ENCODE data around the gene SELENOF.

Gene SELENOF

DNA sequence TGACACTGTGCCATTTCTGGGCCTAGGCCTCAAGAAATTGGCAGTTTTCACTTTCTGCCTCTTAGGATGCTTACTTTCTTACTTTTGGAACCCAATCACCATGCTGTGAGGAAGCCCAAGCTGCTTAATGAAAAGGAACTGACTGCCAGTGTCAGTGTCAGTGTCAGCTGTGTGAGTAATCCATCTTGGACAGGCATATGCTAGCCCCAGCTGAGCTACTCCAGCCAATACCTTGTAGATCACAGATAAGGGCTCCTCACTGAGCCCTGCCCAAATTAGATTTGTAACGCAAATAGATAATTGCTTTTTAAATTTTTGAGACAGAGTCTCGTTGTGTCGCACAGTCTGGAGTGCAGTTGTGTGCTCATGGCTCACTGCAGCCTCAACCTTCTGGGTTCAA is 59.6 kb downstream of the SELENOF start:
- no peak for TF ChIP-seq GATA3 (IDR thresholded peaks at IDR 0.05; ENCODE audit: low read depth, low read length)
- TF ChIP-seq GATA2 (IDR thresholded peaks at IDR 0.05; ENCODE audit: low read depth, low read length) = no peak

DNA sequence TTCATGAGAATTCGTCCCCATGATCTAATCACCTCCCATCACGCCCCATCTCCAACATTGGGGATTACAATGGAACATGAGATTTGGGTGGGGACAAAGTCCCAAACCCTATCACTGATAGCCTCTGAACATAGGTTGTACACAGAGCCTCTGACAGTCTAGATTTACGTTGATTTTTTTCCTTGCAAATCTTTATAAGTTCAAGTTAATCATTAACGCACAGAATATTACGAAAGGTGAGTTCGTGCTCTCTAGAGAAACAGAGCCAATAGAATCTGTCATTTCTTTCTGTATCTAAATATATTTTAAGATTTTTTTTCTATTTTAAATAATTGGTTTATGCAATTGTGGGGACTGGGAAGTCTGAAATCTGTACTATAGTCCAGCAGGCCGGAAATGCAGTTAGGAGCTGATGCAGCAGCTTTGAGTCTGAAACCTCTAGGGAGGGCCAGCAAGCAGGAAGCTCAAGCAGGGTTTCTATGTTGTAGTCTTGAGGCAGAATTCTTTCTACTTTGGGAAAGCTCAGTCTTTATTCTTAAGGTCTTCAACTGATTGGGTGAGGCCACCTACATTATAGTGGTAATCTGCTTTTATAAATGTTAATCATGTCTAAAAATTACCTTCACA is 61.0 kb downstream of the SELENOF start:
- no peak for TF ChIP-seq GATA2 (IDR thresholded peaks at IDR 0.05; ENCODE audit: low read depth, low read length)
- TF ChIP-seq GATA3 (IDR thresholded peaks at IDR 0.05; ENCODE audit: low read depth, low read length) = no peak

DNA sequence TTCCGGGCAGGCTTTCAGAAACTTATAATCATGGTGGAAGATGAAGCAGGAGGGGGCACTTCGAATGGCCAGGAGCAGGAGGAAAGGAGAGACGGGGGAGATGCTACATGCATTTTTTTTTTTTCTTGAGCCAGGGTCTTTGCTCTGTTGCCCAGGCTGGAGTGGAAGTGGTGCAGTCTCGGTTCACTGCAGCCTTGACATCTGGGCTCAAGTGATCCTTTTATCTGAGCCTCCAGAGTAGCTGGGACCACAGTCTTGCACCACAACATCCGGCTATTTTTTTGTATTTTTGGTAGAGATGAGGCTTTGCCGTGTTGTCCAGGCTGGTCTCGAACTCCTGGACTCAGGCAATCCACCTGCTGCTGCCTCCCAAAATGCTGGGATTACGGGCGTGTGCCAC is 61.6 kb downstream of the SELENOF start:
- TF ChIP-seq GATA3 (IDR thresholded peaks at IDR 0.05; ENCODE audit: low read depth, low read length) (no peak), GATA2 (IDR thresholded peaks at IDR 0.05; ENCODE audit: low read depth, low read length) (no peak)

DNA sequence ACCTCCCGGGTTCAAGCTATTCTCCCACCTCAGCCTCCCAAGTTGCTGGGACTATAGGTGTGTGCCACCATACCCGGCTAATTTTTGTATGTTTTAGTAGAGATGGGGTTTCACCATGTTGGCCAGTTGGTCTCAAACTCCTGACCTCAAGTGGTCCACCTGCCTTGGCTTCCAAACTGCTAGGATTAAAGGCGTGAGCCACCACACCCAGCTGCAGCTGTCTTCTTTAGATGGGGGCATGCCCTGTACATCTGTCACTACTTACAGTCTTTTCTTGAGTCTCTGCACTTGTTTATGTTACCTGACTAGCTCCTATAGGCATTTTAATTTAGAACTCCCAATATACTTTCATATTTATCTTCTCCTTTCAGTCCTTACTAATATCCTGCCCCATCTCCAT is 64.2 kb downstream of the SELENOF start:
- TF ChIP-seq GATA3 (IDR thresholded peaks at IDR 0.05; ENCODE audit: low read depth, low read length) = no peak
- TF ChIP-seq GATA2 (IDR thresholded peaks at IDR 0.05; ENCODE audit: low read depth, low read length) = no peak

DNA sequence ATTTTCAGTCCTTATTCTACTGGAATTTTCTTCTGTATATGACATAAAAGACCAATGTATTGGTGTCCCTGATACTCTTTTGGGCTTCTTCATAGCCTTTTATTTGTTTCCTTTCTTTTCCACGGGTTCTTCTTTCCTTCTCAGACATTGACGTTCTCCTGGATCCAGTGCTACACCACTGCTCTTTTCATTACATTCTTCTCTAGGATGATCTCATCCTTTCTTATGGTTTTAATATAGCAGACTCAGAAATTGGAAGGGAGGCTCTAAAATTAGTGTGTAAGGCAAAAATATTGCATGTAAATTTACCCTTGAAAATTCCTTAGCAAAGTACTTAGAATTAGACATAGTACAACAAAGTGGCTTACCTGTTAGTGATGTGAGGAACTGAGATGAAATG is 65.3 kb downstream of the SELENOF start:
- TF ChIP-seq GATA2 (IDR thresholded peaks at IDR 0.05; ENCODE audit: low read depth, low read length) (no peak), GATA3 (IDR thresholded peaks at IDR 0.05; ENCODE audit: low read depth, low read length) (no peak)

DNA sequence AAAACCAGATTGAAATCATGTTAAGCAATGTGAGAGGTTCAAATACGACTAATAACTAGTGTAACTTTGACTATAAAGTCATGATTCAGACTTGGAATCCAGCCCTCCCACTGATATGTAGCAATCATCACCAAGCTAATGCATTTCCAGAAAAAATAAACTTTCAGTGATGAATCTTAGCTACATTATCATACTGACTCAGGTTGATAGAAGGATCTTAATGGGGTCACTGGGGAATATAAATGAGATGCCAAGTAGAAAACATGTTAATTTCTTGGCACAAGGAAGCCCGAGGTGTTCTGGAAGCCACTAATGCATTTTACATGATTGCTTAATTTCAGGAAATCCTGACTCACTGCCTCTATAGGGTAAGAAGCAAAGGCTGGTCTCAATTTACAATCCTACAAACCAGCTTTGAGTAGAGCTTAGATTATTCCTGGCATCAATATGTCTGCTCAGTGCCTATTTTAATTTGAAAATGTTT is 67.7 kb downstream of the SELENOF start:
- no peak for TF ChIP-seq GATA2 (IDR thresholded peaks at IDR 0.05; ENCODE audit: low read depth, low read length)
- TF ChIP-seq GATA3 (IDR thresholded peaks at IDR 0.05; ENCODE audit: low read depth, low read length) = no peak

DNA sequence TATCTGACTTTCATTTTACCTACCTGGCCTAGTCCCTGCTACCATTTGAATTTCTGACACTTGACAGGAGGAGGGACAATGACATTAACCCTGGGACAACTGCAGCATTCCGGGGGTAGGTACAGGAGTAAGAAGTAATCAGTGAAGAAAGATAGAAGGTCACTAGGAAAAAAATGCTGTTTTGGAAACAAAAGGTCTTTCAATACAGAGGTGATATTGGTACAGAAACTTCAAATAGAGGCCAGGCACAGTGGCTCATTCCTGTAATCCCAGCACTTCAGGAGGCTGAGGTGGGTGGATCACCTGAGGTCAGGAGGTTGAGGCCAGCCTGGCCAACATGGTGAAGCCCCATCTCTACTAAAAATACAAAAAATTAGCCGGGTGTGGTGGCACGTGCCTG is 68.4 kb downstream of the SELENOF start:
- TF ChIP-seq GATA3 (IDR thresholded peaks at IDR 0.05; ENCODE audit: low read depth, low read length) = no peak
- TF ChIP-seq GATA2 (IDR thresholded peaks at IDR 0.05; ENCODE audit: low read depth, low read length) = no peak

DNA sequence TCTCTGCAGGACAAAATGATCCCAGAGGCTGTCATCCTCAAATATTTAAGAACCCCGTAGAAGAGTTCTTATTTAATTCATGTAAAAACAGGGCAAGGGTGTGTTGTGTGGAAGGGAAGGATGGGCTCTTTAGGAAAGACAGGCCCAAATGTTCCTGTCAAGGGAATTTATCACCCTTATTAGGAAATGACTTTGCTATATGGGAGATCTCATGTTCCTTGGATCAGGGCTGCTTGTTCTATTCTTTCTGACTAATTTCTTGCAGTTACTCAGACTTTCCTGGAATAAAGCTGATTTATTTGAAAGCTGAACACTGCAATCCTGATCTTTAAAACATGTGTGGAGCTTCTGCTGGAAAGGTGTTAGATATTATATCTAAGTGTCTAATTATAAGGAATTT is 72.8 kb downstream of the SELENOF start:
- TF ChIP-seq GATA2 (IDR thresholded peaks at IDR 0.05; ENCODE audit: low read depth, low read length) (no peak), GATA3 (IDR thresholded peaks at IDR 0.05; ENCODE audit: low read depth, low read length) (no peak)

DNA sequence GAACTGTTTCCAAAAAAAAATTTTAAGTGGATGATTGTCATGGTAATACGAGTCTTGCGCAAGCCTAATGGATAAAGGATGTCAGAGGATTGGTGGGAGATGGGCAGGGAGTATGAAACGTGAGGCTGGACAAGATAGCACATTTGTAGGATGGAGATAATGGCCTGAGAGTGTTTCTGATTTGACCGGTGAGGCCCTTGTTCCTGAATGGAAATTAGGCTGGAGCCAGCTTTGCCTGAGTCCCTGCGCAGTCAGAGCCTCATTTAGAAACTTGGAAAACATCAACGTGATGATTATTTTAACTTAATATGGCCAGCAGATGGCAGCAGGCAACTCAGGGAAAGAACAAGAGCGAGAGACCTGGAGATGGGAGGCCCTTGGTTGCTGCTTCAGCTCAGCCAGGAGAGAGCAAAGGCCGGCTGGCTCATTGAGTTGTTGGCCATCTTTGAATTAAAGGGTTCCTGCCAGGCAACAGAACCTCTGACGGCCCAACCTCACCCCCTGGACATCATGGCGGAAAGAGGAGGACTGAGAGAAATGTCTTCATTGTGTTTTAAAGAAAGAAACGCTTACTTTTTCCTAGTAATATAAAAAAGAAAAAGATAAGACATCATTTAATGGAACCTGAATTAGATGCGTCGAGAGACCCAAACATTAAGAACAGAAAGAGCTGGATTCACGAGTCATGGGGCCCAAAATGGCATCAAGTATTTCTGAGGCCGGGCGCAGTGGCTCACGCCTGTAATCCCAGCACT is 80.3 kb downstream of the SELENOF start:
- TF ChIP-seq GATA2 (IDR thresholded peaks at IDR 0.05; ENCODE audit: low read depth, low read length) = no peak
- TF ChIP-seq GATA3 (IDR thresholded peaks at IDR 0.05; ENCODE audit: low read depth, low read length) = no peak

DNA sequence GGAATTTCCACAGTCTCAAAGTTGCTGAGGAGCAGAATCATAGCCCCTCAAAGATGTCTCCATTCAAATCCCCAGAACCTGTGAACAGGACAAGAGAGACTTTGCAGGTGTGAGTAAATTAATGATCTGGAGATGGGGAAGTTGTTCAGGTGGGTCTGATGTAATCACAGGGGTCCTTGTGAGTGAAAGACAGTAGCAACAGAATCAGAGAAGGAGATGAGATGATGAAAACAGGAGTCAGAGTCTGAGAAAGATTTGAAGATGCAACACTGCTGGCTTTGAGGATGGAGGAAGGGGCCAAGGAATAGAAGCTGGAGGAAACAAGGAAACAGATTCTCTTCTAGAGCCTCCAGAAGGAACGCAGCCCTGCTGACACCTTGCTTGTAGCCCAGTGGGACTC is 81.5 kb downstream of the SELENOF start:
- TF ChIP-seq GATA2 (IDR thresholded peaks at IDR 0.05; ENCODE audit: low read depth, low read length) = no peak
- no peak for TF ChIP-seq GATA3 (IDR thresholded peaks at IDR 0.05; ENCODE audit: low read depth, low read length)

DNA sequence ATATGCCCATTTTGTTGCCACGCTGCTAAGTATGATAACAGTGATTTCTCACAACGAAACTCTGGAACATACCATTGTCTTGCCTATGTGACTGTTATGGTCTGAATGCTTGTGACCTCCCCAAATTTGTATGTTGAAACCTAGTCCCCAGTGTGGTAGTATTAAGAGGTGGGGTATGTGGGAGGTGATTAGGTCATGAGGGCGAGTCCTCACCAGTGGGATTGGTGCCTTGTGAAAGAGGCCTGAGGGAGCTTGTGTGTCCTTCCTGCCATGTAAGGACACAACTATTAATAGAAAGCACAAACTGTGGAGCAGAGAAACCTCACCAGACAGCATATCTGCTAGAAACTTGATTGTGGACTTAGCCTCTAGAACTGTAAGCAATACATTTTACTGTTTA is 84.6 kb downstream of the SELENOF start:
- TF ChIP-seq GATA2 (IDR thresholded peaks at IDR 0.05; ENCODE audit: low read depth, low read length) (no peak), GATA3 (IDR thresholded peaks at IDR 0.05; ENCODE audit: low read depth, low read length) (no peak)

DNA sequence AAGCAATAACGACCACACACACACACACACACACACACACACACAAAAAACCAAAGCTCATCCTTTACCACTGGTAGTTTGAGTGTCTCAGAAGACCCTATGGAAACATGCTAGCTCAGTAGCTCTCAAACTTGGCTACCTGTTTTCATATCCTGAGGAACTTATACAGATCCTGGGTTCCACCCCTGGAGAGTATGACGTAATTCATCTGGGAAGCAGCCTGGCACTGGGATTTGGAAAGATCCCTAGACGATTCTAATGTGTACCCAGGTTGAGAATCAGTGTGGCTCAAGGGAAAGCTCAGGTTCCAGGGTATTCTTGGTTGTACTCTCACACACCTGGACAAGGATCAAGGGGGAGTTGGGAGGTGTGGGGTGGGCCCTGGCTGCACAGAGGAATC is 85.9 kb downstream of the SELENOF start:
- TF ChIP-seq GATA2 (IDR thresholded peaks at IDR 0.05; ENCODE audit: low read depth, low read length) (no peak), GATA3 (IDR thresholded peaks at IDR 0.05; ENCODE audit: low read depth, low read length) (no peak)

DNA sequence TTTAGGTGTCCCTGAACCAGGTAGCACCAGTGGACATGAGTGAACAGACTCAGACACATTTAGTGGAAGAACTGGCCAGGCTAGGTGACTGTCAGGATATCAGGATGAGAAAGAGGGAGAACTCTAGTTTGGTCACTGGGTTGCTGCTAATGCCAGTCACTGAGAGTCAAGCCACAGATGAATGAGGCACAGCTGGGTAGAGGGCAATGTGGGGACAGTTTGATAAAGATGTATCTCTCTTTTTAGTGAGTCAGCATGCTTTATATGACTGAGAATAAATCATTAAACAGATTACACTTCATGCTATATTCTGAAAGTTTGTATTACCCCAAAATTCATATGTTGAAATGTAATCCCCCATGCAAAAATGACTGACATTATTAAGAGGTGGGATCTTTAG is 87.1 kb downstream of the SELENOF start:
- TF ChIP-seq GATA2 (IDR thresholded peaks at IDR 0.05; ENCODE audit: low read depth, low read length) = no peak
- no peak for TF ChIP-seq GATA3 (IDR thresholded peaks at IDR 0.05; ENCODE audit: low read depth, low read length)

DNA sequence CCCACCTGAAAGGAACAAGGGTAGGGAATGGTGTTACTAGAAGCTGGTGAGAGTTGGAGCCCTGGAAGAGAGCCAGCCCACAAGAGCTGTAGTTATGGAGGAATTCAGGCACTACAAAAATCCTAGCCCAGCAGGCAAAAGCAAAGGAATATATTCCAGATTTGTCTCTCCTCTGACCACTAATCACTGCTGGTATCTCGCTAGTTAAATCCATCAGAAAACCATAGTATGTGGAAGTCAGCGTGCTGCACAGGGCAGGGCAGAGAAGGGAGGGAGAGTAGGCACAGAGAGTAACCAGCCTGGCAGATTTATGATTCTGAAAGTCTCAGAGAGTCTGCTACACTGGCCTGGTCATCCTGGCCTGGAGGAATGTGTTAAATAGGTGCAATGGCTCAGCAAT is 88.6 kb downstream of the SELENOF start:
- no peak for TF ChIP-seq GATA2 (IDR thresholded peaks at IDR 0.05; ENCODE audit: low read depth, low read length)
- TF ChIP-seq GATA3 (IDR thresholded peaks at IDR 0.05; ENCODE audit: low read depth, low read length) = no peak

DNA sequence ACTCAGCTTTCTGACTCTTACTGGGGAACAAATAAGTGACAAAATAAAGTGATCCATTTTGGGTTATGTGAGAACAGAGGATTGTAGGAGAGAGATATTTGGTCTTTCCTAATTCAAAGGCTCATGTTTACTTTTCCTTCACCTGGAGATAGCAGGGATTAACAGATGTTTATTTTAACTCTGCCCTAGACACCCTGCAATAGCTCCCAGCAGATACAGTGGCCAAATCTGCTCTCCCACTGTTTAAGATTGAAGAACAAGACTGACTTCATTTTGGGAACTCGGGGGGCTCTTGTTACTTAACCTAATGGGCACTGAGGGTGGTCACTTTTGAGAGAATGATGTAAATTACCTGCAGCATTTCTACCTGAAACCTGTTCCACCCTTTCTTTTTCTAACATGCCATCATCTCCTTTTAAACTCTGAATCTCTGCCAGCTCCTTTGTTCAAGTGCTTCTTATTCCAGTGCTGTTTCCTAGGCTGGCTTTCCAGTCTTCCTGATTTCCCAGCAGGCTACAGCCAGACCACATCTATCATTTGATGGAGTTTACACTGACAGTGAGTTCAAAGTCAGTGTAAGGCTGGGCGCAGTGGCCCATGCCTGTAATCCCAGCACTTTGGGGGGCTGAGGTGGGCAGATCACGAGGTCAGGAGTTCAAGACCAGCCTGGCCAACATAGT is 90.0 kb downstream of the SELENOF start:
- TF ChIP-seq GATA3 (IDR thresholded peaks at IDR 0.05; ENCODE audit: low read depth, low read length) = no peak
- no peak for TF ChIP-seq GATA2 (IDR thresholded peaks at IDR 0.05; ENCODE audit: low read depth, low read length)

Data from SH-SY5Y (cell line).